SK-N-SH (cell line): ENCODE measurements around the gene PRELID3B.

Source experiments
- CHD2 ChIP-seq: fragments of 150-350 bp; IDR thresholded peaks from 2 replicates; pipeline ENCODE4 v1.6.1; 2018; ENCODE audit warnings: low read length; ENCODE audit not compliant: partially characterized antibody
- EZH2phosphoT487 ChIP-seq: fragments of 200-600 bp; sonication (generic); IDR thresholded peaks from 2 replicates; pipeline ENCODE4 v1.6.1; 2017; ENCODE audit warnings: low read depth, mixed run types, mild to moderate bottlenecking, antibody characterized with exemption, moderate library complexity, borderline replicate concordance
- MXI1 ChIP-seq: IDR thresholded peaks from 2 replicates; pipeline ENCODE4 v1.6.1; 2012; ENCODE audit warnings: mild to moderate bottlenecking, low read depth, low read length, improper control_type of control experiment
- POLR2AphosphoS5 ChIP-seq: IDR thresholded peaks from 2 replicates; pipeline ENCODE4 v1.6.1; 2012; ENCODE audit warnings: low read depth, low read length
- SMC3 ChIP-seq: IDR thresholded peaks from 2 replicates; pipeline ENCODE4 v1.6.1; 2012; ENCODE audit warnings: low read depth, low read length, improper control_type of control experiment
- YY1 ChIP-seq: IDR thresholded peaks from 2 replicates; pipeline ENCODE4 v1.4.0; 2012; ENCODE audit warnings: low read depth, mild to moderate bottlenecking
- TF ChIP-seq, protein P1 (sequence below): fragments of 200-600 bp; sonication (generic); IDR thresholded peaks from 2 replicates; pipeline ENCODE4 v1.6.1; 2017; ENCODE audit warnings: antibody characterized with exemption, mild to moderate bottlenecking, moderate library complexity
- TF ChIP-seq, protein P2 (sequence below): fragments of 150-350 bp; IDR thresholded peaks from 2 replicates; pipeline ENCODE4 v1.6.1; 2017; ENCODE audit warnings: antibody characterized with exemption, low read length, low read depth, borderline replicate concordance
- TF ChIP-seq, protein P3 (sequence below): IDR thresholded peaks from 2 replicates; pipeline ENCODE4 v1.4.0; 2012; ENCODE audit warnings: low read depth, borderline replicate concordance
- TF ChIP-seq, protein P4 (sequence below): IDR thresholded peaks from 2 replicates; pipeline ENCODE4 v1.4.0; 2012; ENCODE audit warnings: low read depth

DNA sequence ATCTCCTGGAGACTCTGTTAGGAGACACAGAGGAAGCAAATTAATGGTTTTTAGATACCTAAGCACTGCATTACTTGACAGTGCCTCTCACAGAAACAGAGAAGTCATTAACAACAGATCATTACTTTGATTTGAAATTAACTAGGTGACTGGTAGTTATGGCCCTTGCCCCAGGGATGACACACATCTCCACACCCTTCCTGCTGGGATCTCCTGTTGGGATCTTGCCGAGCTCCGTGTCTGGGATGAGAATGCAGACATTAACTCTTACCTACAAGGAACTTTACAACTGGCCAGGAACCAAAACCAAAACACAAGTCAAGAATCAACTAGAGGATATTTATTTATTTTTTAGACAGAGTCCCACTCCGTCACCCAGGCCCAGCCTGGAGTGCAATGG lies 2.2 kb upstream of the PRELID3B start:
- TF ChIP-seq YY1 = no peak
- TF ChIP-seq EZH2phosphoT487 = no peak
- TF ChIP-seq, protein P1, sequence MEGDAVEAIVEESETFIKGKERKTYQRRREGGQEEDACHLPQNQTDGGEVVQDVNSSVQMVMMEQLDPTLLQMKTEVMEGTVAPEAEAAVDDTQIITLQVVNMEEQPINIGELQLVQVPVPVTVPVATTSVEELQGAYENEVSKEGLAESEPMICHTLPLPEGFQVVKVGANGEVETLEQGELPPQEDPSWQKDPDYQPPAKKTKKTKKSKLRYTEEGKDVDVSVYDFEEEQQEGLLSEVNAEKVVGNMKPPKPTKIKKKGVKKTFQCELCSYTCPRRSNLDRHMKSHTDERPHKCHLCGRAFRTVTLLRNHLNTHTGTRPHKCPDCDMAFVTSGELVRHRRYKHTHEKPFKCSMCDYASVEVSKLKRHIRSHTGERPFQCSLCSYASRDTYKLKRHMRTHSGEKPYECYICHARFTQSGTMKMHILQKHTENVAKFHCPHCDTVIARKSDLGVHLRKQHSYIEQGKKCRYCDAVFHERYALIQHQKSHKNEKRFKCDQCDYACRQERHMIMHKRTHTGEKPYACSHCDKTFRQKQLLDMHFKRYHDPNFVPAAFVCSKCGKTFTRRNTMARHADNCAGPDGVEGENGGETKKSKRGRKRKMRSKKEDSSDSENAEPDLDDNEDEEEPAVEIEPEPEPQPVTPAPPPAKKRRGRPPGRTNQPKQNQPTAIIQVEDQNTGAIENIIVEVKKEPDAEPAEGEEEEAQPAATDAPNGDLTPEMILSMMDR = no peak
- no peak for TF ChIP-seq POLR2AphosphoS5
- TF ChIP-seq, protein P2, sequence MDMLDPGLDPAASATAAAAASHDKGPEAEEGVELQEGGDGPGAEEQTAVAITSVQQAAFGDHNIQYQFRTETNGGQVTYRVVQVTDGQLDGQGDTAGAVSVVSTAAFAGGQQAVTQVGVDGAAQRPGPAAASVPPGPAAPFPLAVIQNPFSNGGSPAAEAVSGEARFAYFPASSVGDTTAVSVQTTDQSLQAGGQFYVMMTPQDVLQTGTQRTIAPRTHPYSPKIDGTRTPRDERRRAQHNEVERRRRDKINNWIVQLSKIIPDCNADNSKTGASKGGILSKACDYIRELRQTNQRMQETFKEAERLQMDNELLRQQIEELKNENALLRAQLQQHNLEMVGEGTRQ = no peak
- no peak for TF ChIP-seq MXI1
- TF ChIP-seq SMC3 = no peak
- no peak for TF ChIP-seq CHD2
- TF ChIP-seq, protein P3, sequence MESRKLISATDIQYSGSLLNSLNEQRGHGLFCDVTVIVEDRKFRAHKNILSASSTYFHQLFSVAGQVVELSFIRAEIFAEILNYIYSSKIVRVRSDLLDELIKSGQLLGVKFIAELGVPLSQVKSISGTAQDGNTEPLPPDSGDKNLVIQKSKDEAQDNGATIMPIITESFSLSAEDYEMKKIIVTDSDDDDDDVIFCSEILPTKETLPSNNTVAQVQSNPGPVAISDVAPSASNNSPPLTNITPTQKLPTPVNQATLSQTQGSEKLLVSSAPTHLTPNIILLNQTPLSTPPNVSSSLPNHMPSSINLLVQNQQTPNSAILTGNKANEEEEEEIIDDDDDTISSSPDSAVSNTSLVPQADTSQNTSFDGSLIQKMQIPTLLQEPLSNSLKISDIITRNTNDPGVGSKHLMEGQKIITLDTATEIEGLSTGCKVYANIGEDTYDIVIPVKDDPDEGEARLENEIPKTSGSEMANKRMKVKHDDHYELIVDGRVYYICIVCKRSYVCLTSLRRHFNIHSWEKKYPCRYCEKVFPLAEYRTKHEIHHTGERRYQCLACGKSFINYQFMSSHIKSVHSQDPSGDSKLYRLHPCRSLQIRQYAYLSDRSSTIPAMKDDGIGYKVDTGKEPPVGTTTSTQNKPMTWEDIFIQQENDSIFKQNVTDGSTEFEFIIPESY = no peak
- TF ChIP-seq, protein P4, sequence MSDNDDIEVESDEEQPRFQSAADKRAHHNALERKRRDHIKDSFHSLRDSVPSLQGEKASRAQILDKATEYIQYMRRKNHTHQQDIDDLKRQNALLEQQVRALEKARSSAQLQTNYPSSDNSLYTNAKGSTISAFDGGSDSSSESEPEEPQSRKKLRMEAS = no peak
